ENCODE results near the gene THOC2. TPM values are rescaled to one million over a fixed set of nuclear protein-coding genes. Genes with fewer than 3 reads are reported as not detected.

Gene THOC2
- total and polyA plus RNA-seq, 12 donors, result 30.0 to 106 (median 63.2) TPM

DNA sequence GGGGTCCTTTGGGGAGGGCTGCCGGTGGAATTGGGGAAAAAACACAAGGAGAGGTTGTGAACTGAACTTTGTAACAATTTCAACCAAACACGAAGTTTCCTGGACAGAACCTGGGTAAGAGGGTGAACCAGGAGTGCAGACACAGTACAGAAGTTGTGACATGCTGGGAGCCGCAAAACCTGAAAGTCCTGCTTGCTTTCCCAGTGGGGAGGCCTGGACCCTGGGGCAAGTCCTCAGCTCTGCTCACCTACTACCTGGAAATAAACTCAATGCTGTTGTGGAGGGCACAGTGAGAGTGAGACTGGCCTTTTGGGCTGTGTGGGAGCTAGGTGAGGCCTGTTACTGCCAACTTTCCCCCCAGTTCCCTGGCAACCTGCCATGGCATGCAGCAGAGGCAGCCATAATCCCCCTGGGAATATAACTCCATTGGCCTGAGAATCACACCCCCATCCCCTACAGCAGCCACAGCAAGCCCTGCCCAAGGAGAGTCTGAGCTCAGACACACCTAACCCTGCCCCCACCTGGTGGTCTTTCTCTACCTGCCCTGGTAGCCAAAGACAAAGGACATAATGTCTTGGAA, 162.8 kb downstream of the THOC2 start:
- intact Hi-C loops (cut with DNase I), result no loop called here
- H3K36me3 ChIP-seq (replicated peaks in 1 of 2), result no peaks in the 10 kb centered on the region
- 69 to 85% (median 78%) methylated on average over 2 to 3 of the region's 3 CpGs for WGBS, 4 donors
- no peak overlapping the region for H3K4me3 ChIP-seq
- H3K27ac ChIP-seq, result no peak overlapping the region
- no peak for DNase-seq
- H3K9me3 ChIP-seq (replicated peaks in 1 of 3), result no peaks in the 10 kb centered on the region
- TF ChIP-seq POLR2A (IDR thresholded peaks at IDR 0.05) (no peak), CTCF (IDR thresholded peaks at IDR 0.05) (no peak)
- H3K27me3 ChIP-seq, result no peaks in the 10 kb centered on the region
- no peaks in the 10 kb centered on the region for H3K4me1 ChIP-seq (replicated peaks in 1 of 2)

- DNase-seq, result no peak
- Histone ChIP-seq H3K27me3 (no peaks in the 10 kb centered on the region), H3K4me1 (replicated peaks in 1 of 2) (no peaks in the 10 kb centered on the region), H3K9me3 (replicated peaks in 1 of 3) (no peaks in the 10 kb centered on the region), H3K27ac (no peak overlapping the region), H3K4me3 (no peak overlapping the region), H3K36me3 (replicated peaks in 1 of 2) (no peaks in the 10 kb centered on the region)
- WGBS, 4 donors, result 79 to 91% (median 87%) methylated on average over 4 of the region's 4 CpGs
- TF ChIP-seq CTCF (IDR thresholded peaks at IDR 0.05) (no peak), POLR2A (IDR thresholded peaks at IDR 0.05) (no peak)
- intact Hi-C loops (cut with DNase I), result no loop called here
Observed at GRCh38 chrX:123563167-123563566, 169.7 kb downstream of the THOC2 start.

DNA sequence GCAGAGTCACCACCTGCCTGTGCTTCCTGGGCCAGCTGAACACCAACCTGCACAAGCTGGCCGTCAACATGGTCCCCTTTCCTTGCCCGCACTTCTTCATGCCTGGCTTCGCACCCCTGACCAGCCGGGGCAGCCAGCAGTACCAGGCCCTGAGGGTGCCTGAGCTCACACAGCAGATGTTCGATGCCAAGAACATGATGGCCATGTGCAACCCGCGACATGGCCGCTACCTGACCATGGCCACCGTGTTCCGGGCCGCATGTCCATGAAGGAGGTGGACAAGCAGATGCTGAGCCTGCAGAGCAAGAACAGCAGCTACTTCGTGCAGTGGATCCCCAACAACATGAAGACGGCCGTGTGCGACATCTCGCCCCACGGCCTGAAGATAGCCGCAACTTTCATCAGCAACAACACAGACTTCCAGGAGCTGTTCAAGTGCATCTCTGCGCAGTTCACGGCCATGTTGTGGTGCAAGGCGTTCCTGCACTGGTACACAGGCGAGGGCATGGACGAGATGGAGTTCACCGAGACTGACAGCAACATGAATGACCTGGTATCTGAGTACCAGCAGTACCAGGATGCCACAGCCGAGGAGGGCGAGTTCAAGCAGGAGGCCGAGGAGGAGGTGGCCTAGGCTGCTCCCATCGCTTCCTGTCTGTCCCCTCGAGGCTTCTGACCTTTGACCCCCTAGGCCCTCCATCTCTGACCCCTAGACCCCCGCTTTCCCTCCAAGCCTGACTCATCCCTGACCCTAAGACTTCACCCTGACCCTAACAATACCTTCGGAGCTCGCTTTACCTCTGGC, 170.3 kb downstream of the THOC2 start:
- WGBS, 4 donors, result 87 to 95% (median 89%) methylated on average over 6 to 32 of the region's 32 CpGs
- no peak overlapping the region for H3K4me3 ChIP-seq
- DNase-seq, result no peak
- intact Hi-C loops (cut with DNase I), result no loop called here
- TF ChIP-seq CTCF (IDR thresholded peaks at IDR 0.05) (no peak), POLR2A (IDR thresholded peaks at IDR 0.05) (no peak)
- H3K27me3 ChIP-seq, result no peaks in the 10 kb centered on the region
- H3K4me1 ChIP-seq (replicated peaks in 1 of 2), result no peaks in the 10 kb centered on the region
- no peak overlapping the region for H3K27ac ChIP-seq
- H3K9me3 ChIP-seq (replicated peaks in 1 of 3), result no peaks in the 10 kb centered on the region
- H3K36me3 ChIP-seq (replicated peaks in 1 of 2), result no peaks in the 10 kb centered on the region

DNA sequence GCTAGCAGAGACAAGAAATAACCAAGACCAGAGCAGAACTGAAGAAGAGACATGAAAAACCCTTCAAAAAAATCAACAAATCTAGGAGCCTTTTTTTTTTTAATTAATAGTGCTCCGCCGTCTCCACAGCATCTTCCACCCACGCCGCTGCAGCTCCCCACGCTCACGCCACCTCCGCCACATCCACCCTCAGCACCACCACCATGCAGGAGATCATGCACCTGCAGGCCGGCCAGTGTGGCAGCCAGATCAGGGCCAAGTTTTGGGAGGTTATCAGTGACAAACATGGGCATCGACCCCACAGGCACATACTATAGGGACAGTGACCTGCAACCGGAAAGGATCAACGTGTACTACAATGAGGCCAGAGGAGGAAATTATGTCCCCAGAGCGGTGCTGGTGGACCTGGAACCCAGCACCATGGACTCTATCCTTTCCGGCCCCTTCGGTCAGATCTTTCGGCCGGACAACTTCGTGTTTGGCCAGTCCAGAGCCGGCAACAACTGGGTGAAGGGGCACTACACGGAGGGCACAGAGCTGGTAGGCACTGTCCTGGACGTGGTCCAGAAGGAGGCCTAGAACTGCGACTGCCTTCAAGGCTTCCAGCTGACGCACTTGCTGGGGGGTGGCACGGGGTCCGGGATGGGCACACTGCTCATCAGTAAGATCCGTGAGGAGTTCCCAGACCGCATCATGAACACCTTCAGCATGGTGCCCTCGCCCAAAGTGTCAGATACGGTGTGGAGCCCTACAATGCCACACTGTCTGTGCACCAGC, 171.2 kb downstream of the THOC2 start:
- TF ChIP-seq POLR2A (IDR thresholded peaks at IDR 0.05) (no peak), CTCF (IDR thresholded peaks at IDR 0.05) (no peak)
- Histone ChIP-seq H3K36me3 (replicated peaks in 1 of 2) (no peaks in the 10 kb centered on the region), H3K27me3 (no peaks in the 10 kb centered on the region), H3K9me3 (replicated peaks in 1 of 3) (no peaks in the 10 kb centered on the region), H3K27ac (no peak overlapping the region), H3K4me3 (no peak overlapping the region), H3K4me1 (replicated peaks in 1 of 2) (no peaks in the 10 kb centered on the region)
- 91 to 97% (median 95%) methylated on average over 8 to 28 of the region's 28 CpGs for WGBS, 4 donors
- no peak for DNase-seq
- intact Hi-C loops (cut with DNase I), result no loop called here

Data from adrenal gland (tissue), 12 donors.